IMR-90 (cell line): Measurements from ENCODE around the gene TRAPPC3. TPM values are rescaled to one million over a fixed set of nuclear protein-coding genes. Genes with fewer than 3 reads are reported as not detected.

Source experiments
- ATAC-seq: fragments of 200-7000 bp; cut with Tn5 transposase; 2 replicates; pipeline ENCODE4 v1.9.1; 2020; ENCODE audit warnings: low read depth, mild to moderate bottlenecking, moderate library complexity
- BruUV-seq: library from RNA; stranded (reverse); fragments of 400-500 nt; replicated peaks from 2 replicates; lab custom pipeline; 2021; lab: Mats Ljungman, UMichigan
- CTCF ChIA-PET: fragments of 300-600 bp; formaldehyde crosslinking; extraction: SDS; loops from one replicate; lab custom pipeline; 2021; ENCODE audit warnings: antibody characterized with exemption; lab: Yijun Ruan, JAX
- POLR2A ChIA-PET: fragments of 300-600 bp; sonication (Branson Sonifier 250); formaldehyde crosslinking; loops from one replicate; lab custom pipeline; 2022; ENCODE audit warnings: antibody characterized with exemption; ENCODE audit not compliant: unreplicated experiment; lab: Charles Lee
- DNase-seq: peaks from one replicate; pipeline ENCODE4 v3.0.0; 2013
- H2AFZ ChIP-seq: replicated peaks from 2 replicates; pipeline ENCODE3; 2013; ENCODE audit warnings: low read length, mild to moderate bottlenecking; ENCODE audit not compliant: poor library complexity
- H2AK5ac ChIP-seq: 2 replicates; pipeline ENCODE4 v1.6.1; 2013; ENCODE audit warnings: low read depth, low read length, inconsistent platforms
- H2AK9ac ChIP-seq: replicated peaks from 2 replicates; pipeline ENCODE3; 2013; ENCODE audit warnings: mild to moderate bottlenecking, low read depth, low read length, moderate library complexity; ENCODE audit not compliant: poor library complexity
- H2BK120ac ChIP-seq: 2 replicates; pipeline ENCODE4 v1.6.1; 2013; ENCODE audit warnings: low read depth, low read length, inconsistent platforms
- H2BK15ac ChIP-seq: 3 replicates; pipeline ENCODE4 v1.6.1; 2013; ENCODE audit warnings: low read depth, low read length, inconsistent platforms
- H2BK20ac ChIP-seq: 2 replicates; pipeline ENCODE4 v1.6.1; 2013; ENCODE audit warnings: low read depth, mild to moderate bottlenecking, inconsistent platforms, low read length, moderate library complexity
- H2BK5ac ChIP-seq: 2 replicates; pipeline ENCODE4 v1.6.1; 2013; ENCODE audit warnings: mild to moderate bottlenecking, low read depth, low read length, inconsistent platforms; ENCODE audit not compliant: poor library complexity, severe bottlenecking
- H3K14ac ChIP-seq: replicated peaks from 2 replicates; pipeline ENCODE4 v1.6.1; 2013; ENCODE audit warnings: low read depth, low read length, inconsistent platforms
- H3K18ac ChIP-seq: 2 replicates; pipeline ENCODE4 v1.6.1; 2013; ENCODE audit warnings: low read depth, low read length, control low read depth
- H3K23ac ChIP-seq: 2 replicates; pipeline ENCODE4 v1.6.1; 2013; ENCODE audit warnings: low read depth, low read length, inconsistent platforms
- H3K27ac ChIP-seq: 2 replicates; pipeline ENCODE4 v1.5.1; 2013; ENCODE audit warnings: mild to moderate bottlenecking, control low read depth, low read length; ENCODE audit not compliant: insufficient read depth
- H3K27me3 ChIP-seq: 2 replicates; pipeline ENCODE4 v1.6.1; 2013; ENCODE audit warnings: low read length; ENCODE audit not compliant: control insufficient read depth, insufficient read depth
- H3K36me3 ChIP-seq: 2 replicates; pipeline ENCODE4 v1.6.1; 2013; ENCODE audit warnings: low read length, mixed read lengths; ENCODE audit not compliant: control insufficient read depth, insufficient read depth
- H3K4ac ChIP-seq: 2 replicates; pipeline ENCODE4 v1.6.1; 2013; ENCODE audit warnings: low read depth, low read length, inconsistent platforms
- H3K4me1 ChIP-seq: 2 replicates; pipeline ENCODE4 v1.6.1; 2013; ENCODE audit warnings: low read length, mixed read lengths; ENCODE audit not compliant: control insufficient read depth, insufficient read depth
- H3K4me2 ChIP-seq: 2 replicates; pipeline ENCODE4 v1.6.1; 2013; ENCODE audit warnings: low read depth, mild to moderate bottlenecking, control low read depth, low read length, moderate library complexity
- H3K4me3 ChIP-seq: 2 replicates; pipeline ENCODE4 v1.5.1; 2013; ENCODE audit warnings: low read depth, mild to moderate bottlenecking, control low read depth, low read length, moderate library complexity; ENCODE audit not compliant: insufficient read depth
- H3K56ac ChIP-seq: 2 replicates; pipeline ENCODE4 v1.6.1; 2013; ENCODE audit warnings: low read length, inconsistent platforms; ENCODE audit not compliant: insufficient read depth; ENCODE audit errors: extremely low read depth
- H3K79me1 ChIP-seq, 2 experiments: 2 replicates each; pipeline ENCODE4 v1.6.1; 2013; ENCODE audit warnings: low read length in 2 of 2, inconsistent platforms in 1 of 2, low read depth in 1 of 2
- H3K9ac ChIP-seq: 2 replicates; pipeline ENCODE4 v1.6.1; 2013; ENCODE audit warnings: low read depth, low read length, control low read depth
- H3K9me1 ChIP-seq: 2 replicates; pipeline ENCODE4 v1.6.1; 2013; ENCODE audit warnings: low read length, inconsistent platforms; ENCODE audit not compliant: insufficient read depth
- H3K9me3 ChIP-seq: 2 replicates; pipeline ENCODE4 v1.6.1; 2013; ENCODE audit warnings: low read length; ENCODE audit not compliant: control insufficient read depth, insufficient read depth
- H4K20me1 ChIP-seq: 2 replicates; pipeline ENCODE4 v1.6.1; 2013; ENCODE audit warnings: low read length, inconsistent platforms; ENCODE audit not compliant: insufficient read depth
- H4K5ac ChIP-seq: 2 replicates; pipeline ENCODE4 v1.6.1; 2013; ENCODE audit warnings: mild to moderate bottlenecking, low read depth, low read length, control low read depth
- H4K8ac ChIP-seq, 2 experiments: 2 replicates each; pipeline ENCODE4 v1.6.1; 2013; ENCODE audit warnings: low read depth in 2 of 2, low read length in 2 of 2, control low read depth in 1 of 2, inconsistent platforms in 1 of 2
- H4K91ac ChIP-seq: 2 replicates; pipeline ENCODE4 v1.6.1; 2013; ENCODE audit warnings: low read depth, low read length, inconsistent platforms; ENCODE audit not compliant: insufficient read depth
- BHLHE40 ChIP-seq: fragments of 150-350 bp; IDR thresholded peaks from 2 replicates; pipeline ENCODE4 v1.6.1; 2016; ENCODE audit warnings: mild to moderate bottlenecking, low read depth, low read length
- CEBPB ChIP-seq: IDR thresholded peaks from 2 replicates; pipeline ENCODE4 v1.6.1; 2012; ENCODE audit warnings: low read depth, low read length, improper control_type of control experiment
- CHD1 ChIP-seq: IDR thresholded peaks from 2 replicates; pipeline ENCODE4 v1.6.1; 2012; ENCODE audit warnings: low read depth, low read length, improper control_type of control experiment
- ELK1 ChIP-seq: fragments of 150-350 bp; IDR thresholded peaks from 2 replicates; pipeline ENCODE4 v1.6.1; 2016; ENCODE audit warnings: low read depth, mild to moderate bottlenecking, low read length, moderate library complexity, borderline replicate concordance
- FOS ChIP-seq: fragments of 150-350 bp; IDR thresholded peaks from 2 replicates; pipeline ENCODE4 v1.6.1; 2016; ENCODE audit warnings: low read depth, low read length
- MAFK ChIP-seq: IDR thresholded peaks from 2 replicates; pipeline ENCODE4 v1.6.1; 2012; ENCODE audit warnings: low read depth, low read length, improper control_type of control experiment
- MAZ ChIP-seq: IDR thresholded peaks from 2 replicates; pipeline ENCODE4 v1.6.1; 2012; ENCODE audit warnings: low read depth, mild to moderate bottlenecking, low read length, improper control_type of control experiment, moderate library complexity, borderline replicate concordance
- MXI1 ChIP-seq: IDR thresholded peaks from 2 replicates; pipeline ENCODE4 v1.6.1; 2012; ENCODE audit warnings: low read depth, mild to moderate bottlenecking, low read length, moderate library complexity, borderline replicate concordance
- NFE2L2 ChIP-seq: fragments of 150-350 bp; IDR thresholded peaks from 2 replicates; pipeline ENCODE4 v1.6.1; 2016; ENCODE audit warnings: low read depth, mild to moderate bottlenecking, low read length
- POLR2A ChIP-seq: IDR thresholded peaks from 2 replicates; pipeline ENCODE4 v1.6.1; 2012; ENCODE audit warnings: mild to moderate bottlenecking, low read depth, low read length
- RAD21 ChIP-seq: IDR thresholded peaks from 2 replicates; pipeline ENCODE4 v1.6.1; 2012; ENCODE audit warnings: low read length, improper control_type of control experiment
- RCOR1 ChIP-seq: IDR thresholded peaks from 2 replicates; pipeline ENCODE4 v1.6.1; 2012; ENCODE audit warnings: mild to moderate bottlenecking, low read length, improper control_type of control experiment; ENCODE audit not compliant: insufficient replicate concordance
- RFX5 ChIP-seq: IDR thresholded peaks from 2 replicates; pipeline ENCODE4 v1.8.0; 2012; ENCODE audit warnings: low read depth, mild to moderate bottlenecking, low read length, moderate library complexity
- SMC3 ChIP-seq: fragments of 150-350 bp; IDR thresholded peaks from 2 replicates; pipeline ENCODE4 v1.6.1; 2016; ENCODE audit warnings: low read depth, mild to moderate bottlenecking, antibody characterized with exemption, low read length, moderate library complexity
- USF2 ChIP-seq: fragments of 150-350 bp; IDR thresholded peaks from 2 replicates; pipeline ENCODE4 v1.6.1; 2017; ENCODE audit warnings: mild to moderate bottlenecking, antibody characterized with exemption, low read length, low read depth
- WGBS, 2 experiments: methylation state at CpG; one replicate each; pipeline versions ENCODE4 v1.1.5 to v1.1.7; 2013; ENCODE audit warnings: missing lambda C conversion rate in 2 of 2; ENCODE audit not compliant: insufficient read length in 1 of 2; ENCODE audit errors: extremely low coverage in 2 of 2; 5-methylcytosine and 5-hydroxymethylcytosine counted together
- dilution Hi-C: fragments of 300-500 bp; cut with HindIII; formaldehyde crosslinking; loops from one replicate; pipeline ENCODE4 v1.14.3; 2018; ENCODE audit warnings: low sequenced_read_pairs; ENCODE audit not compliant: unreplicated experiment
- in situ Hi-C: fragments of 300-500 bp; cut with MboI; formaldehyde crosslinking; loops from 3 replicates; pipeline ENCODE4 v1.14.3; 2019; ENCODE audit warnings: low sequenced_read_pairs, inconsistent platforms, mixed read lengths
- intact Hi-C: fragments of 100-400 bp; cut with micrococcal nuclease; formaldehyde crosslinking; loops from 2 replicates; pipeline ENCODE4 v1.10.0; 2022
- polyA plus RNA-seq, 3 experiments: library from polyadenylated mRNA; depleted of rRNA; stranded (reverse); fragments of >200 nt; gene quantifications; 2 replicates each; pipeline ENCODE4 v1.2.3, GENCODE V29; 2012; ENCODE audit warnings: low replicate concordance in 1 of 3
- total RNA-seq: library from RNA; depleted of rRNA; stranded (reverse); fragments of >200 nt; gene quantifications from 2 replicates; pipeline ENCODE4 v1.2.3, GENCODE V29; 2012
- TF ChIP-seq, protein P1 (sequence below): conservative IDR thresholded peaks from 2 replicates; pipeline ENCODE4 v1.5.1; 2012; ENCODE audit warnings: mild to moderate bottlenecking, low read depth, low read length, improper control_type of control experiment

TRAPPC3 gene
- total and polyA plus RNA-seq, 2 of the 4 experiments (the other 2 are of a cell fraction), result 76.0 to 77.8 TPM

DNA sequence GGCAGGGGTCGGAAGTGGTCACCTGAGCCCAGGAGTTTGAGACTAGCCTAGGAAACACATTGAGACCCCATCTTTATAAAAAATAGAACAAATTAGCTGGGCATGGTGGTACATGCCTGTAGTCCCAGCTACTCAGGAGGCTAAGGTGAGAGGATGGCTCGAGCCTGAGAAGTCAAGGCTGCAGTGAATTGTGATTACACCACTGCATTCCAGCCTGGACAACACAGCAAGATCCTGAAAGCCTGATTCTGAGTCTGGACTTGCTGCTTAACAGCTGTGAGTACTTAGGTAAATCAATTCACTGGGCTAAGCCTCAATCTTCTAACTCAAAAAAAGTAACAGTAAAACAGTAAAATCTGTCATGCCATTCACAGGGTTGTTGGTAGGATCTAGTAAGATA is 4.9 kb downstream of the TRAPPC3 start:
- H3K36me3 ChIP-seq, result peaks cover 7% of the 10 kb centered on the region
- WGBS, 2 experiments, result no CpG with 5 or more reads among the region's 2 CpGs
- POLR2A ChIA-PET, result no interaction called here

More for the DNA sequence above, 4.9 kb downstream of the TRAPPC3 start:
- H2AK9ac ChIP-seq, result no peak overlapping the region
- no peak overlapping the region for H4K8ac ChIP-seq
- no peaks in the 10 kb centered on the region for H3K27me3 ChIP-seq
- H3K18ac ChIP-seq, result no peak overlapping the region
- H3K27ac ChIP-seq, result no peak overlapping the region
- TF ChIP-seq USF2 (no peak), BHLHE40 (no peak), RCOR1 (no peak), RFX5 (no peak), MXI1 (no peak), MAFK (no peak), CEBPB (no peak), SMC3 (no peak), CHD1 (no peak), NFE2L2 (no peak), MAZ (no peak), FOS (no peak), POLR2A (no peak), ELK1 (no peak), RAD21 (no peak)
- TF ChIP-seq, protein P1, sequence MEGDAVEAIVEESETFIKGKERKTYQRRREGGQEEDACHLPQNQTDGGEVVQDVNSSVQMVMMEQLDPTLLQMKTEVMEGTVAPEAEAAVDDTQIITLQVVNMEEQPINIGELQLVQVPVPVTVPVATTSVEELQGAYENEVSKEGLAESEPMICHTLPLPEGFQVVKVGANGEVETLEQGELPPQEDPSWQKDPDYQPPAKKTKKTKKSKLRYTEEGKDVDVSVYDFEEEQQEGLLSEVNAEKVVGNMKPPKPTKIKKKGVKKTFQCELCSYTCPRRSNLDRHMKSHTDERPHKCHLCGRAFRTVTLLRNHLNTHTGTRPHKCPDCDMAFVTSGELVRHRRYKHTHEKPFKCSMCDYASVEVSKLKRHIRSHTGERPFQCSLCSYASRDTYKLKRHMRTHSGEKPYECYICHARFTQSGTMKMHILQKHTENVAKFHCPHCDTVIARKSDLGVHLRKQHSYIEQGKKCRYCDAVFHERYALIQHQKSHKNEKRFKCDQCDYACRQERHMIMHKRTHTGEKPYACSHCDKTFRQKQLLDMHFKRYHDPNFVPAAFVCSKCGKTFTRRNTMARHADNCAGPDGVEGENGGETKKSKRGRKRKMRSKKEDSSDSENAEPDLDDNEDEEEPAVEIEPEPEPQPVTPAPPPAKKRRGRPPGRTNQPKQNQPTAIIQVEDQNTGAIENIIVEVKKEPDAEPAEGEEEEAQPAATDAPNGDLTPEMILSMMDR, result no peak
- no TSS peak for BruUV-seq
- no peak overlapping the region for H2AFZ ChIP-seq
- dilution Hi-C loops, result no loop called here
- no peak overlapping the region for H3K56ac ChIP-seq
- no peaks in the 10 kb centered on the region for H3K9me3 ChIP-seq
- CTCF ChIA-PET, result interaction anchor here (0.6 kb wide), 1 partner anchor 335 kb away, joined by 3 read pairs; no protein-coding TSS in a partner anchor
- no peak overlapping the region for H2BK15ac ChIP-seq
- DNase-seq (no peak), ATAC-seq (no peak)
- no peak overlapping the region for H3K14ac ChIP-seq
- intact Hi-C loops, result no loop called here
- no peak overlapping the region for H4K5ac ChIP-seq
- in situ Hi-C loops, result no loop called here
- no peak overlapping the region for H3K23ac ChIP-seq
- no peak overlapping the region for H3K4me3 ChIP-seq
- no peak overlapping the region for H2BK120ac ChIP-seq
- H2BK5ac ChIP-seq, result no peak overlapping the region
- H3K4me1 ChIP-seq, result no peaks in the 10 kb centered on the region; the same call in 1 of the 2 replicates
- H3K9me1 ChIP-seq, result peaks cover 3% of the 10 kb centered on the region; the same call in 1 of the 2 replicates
- H3K4me2 ChIP-seq, result no peak overlapping the region
- peaks cover 23 to 71% of the 10 kb centered on the region in 2 experiments for H3K79me1 ChIP-seq
- H2AK5ac ChIP-seq, result no peak overlapping the region
- peaks cover 12% of the 10 kb centered on the region; the same call in 1 of the 2 replicates for H4K20me1 ChIP-seq
- no peak overlapping the region for H3K9ac ChIP-seq
- H3K4ac ChIP-seq, result no peak overlapping the region
- H4K91ac ChIP-seq, result no peak overlapping the region
- H2BK20ac ChIP-seq, result no peak overlapping the region
